H1 (cell line): Measurements from ENCODE around the gene TAF13. TPM values are rescaled to one million over a fixed set of nuclear protein-coding genes. Genes with fewer than 3 reads are reported as not detected.

Source experiments
- BCL11A ChIP-seq, 2 experiments: IDR thresholded peaks; one replicate each; pipeline ENCODE4 v1.6.1; 2011; ENCODE audit warnings: low read depth in 2 of 2, low read length in 2 of 2, mild to moderate bottlenecking in 2 of 2
- CBX8 ChIP-seq: fragments of 300-800, 300-1000 bp; sonication (generic); IDR thresholded peaks from 2 replicates; pipeline ENCODE4 v1.7.1; 2016; ENCODE audit warnings: low read depth, low read length, borderline replicate concordance
- CHD1 ChIP-seq: IDR thresholded peaks from 2 replicates; pipeline ENCODE4 v1.6.1; 2012; ENCODE audit warnings: low read depth, low read length, improper control_type of control experiment
- EP300 ChIP-seq, 2 experiments: IDR thresholded peaks; 1 replicate in 1 of 2; 2 replicates in 1 of 2; pipeline ENCODE4 v1.6.1; 2011 to 2012; ENCODE audit warnings: low read depth in 2 of 2, low read length in 2 of 2, mild to moderate bottlenecking in 2 of 2, borderline replicate concordance in 1 of 2, inconsistent platforms in 1 of 2, moderate library complexity in 1 of 2
- EZH2 ChIP-seq: fragments of 200-600 bp; sonication (generic); IDR thresholded peaks from 2 replicates; pipeline ENCODE4 v1.7.1; 2012; ENCODE audit warnings: low read depth, mild to moderate bottlenecking, moderate library complexity, low read length, inconsistent platforms; ENCODE audit not compliant: severe bottlenecking
- GABPA ChIP-seq: IDR thresholded peaks from 2 replicates; pipeline ENCODE4 v1.6.1; 2011; ENCODE audit warnings: mild to moderate bottlenecking, low read length, moderate library complexity, borderline replicate concordance; ENCODE audit not compliant: insufficient read depth
- HDAC2 ChIP-seq, 2 experiments: fragments of 300-600 bp in 1 of 2; sonication (generic) in 1 of 2; IDR thresholded peaks; 2 replicates each; pipeline ENCODE4 v1.6.1; 2011 to 2012; ENCODE audit warnings: low read depth in 2 of 2, low read length in 2 of 2, mild to moderate bottlenecking in 2 of 2, moderate library complexity in 2 of 2, borderline replicate concordance in 1 of 2, inconsistent platforms in 1 of 2
- KDM1A ChIP-seq: fragments of 200-600, 300-600 bp; sonication (generic); IDR thresholded peaks from 2 replicates; pipeline ENCODE4 v1.7.1; 2016; ENCODE audit warnings: mild to moderate bottlenecking, low read length, borderline replicate concordance
- RBBP5 ChIP-seq: IDR thresholded peaks from 2 replicates; pipeline ENCODE4 v1.7.1; 2012; ENCODE audit warnings: low read depth, mild to moderate bottlenecking, inconsistent platforms, low read length, moderate library complexity, borderline replicate concordance
- RXRA ChIP-seq: IDR thresholded peaks from 2 replicates; pipeline ENCODE4 v1.6.1; 2011; ENCODE audit warnings: low read depth, mild to moderate bottlenecking, low read length, moderate library complexity; ENCODE audit not compliant: insufficient read depth
- SP1 ChIP-seq: IDR thresholded peaks from 2 replicates; pipeline ENCODE4 v1.6.1; 2011; ENCODE audit warnings: low read depth, low read length
- SUZ12 ChIP-seq: fragments of 200-600 bp; sonication (generic); IDR thresholded peaks from 2 replicates; pipeline ENCODE4 v1.6.1; 2012; ENCODE audit warnings: mild to moderate bottlenecking, inconsistent platforms, low read length, moderate library complexity, mixed read lengths
- TAF1 ChIP-seq: IDR thresholded peaks from 2 replicates; pipeline ENCODE4 v1.6.1; 2011; ENCODE audit warnings: mild to moderate bottlenecking, low read depth, low read length
- TCF12 ChIP-seq: IDR thresholded peaks from 2 replicates; pipeline ENCODE4 v1.6.1; 2011; ENCODE audit warnings: low read depth, mild to moderate bottlenecking, low read length
- polyA plus RNA-seq, 7 experiments: library from polyadenylated mRNA; depleted of rRNA in 3 of 7; stranded (reverse) in 5 of 7; unstranded in 2 of 7; fragments of >200 nt in 5 of 7; fragments of 200-250 nt in 2 of 7; gene quantifications; 1 replicate in 5 of 7; 2 replicates in 1 of 7; 4 replicates in 1 of 7; pipeline versions ENCODE4 v1.2.1 to v1.2.3, GENCODE V29; 2011 to 2013; ENCODE audit warnings: missing spikeins in 2 of 7, mixed read lengths in 2 of 7
- total RNA-seq: library from RNA; stranded (reverse); fragmentation: NEBNext Ultra II Directional; extraction: Animal tissue kit (Norgen Biotek cat#: 25700); gene quantifications from 2 replicates; pipeline ENCODE4 v1.2.1, GENCODE V29; 2021
- TF ChIP-seq, protein P1 (sequence below): IDR thresholded peaks from 2 replicates; pipeline ENCODE4 v1.6.1; 2011; ENCODE audit warnings: low read depth, mild to moderate bottlenecking, low read length; ENCODE audit not compliant: insufficient read depth
- TF ChIP-seq, protein P2 (sequence below): IDR thresholded peaks from 2 replicates; pipeline ENCODE4 v1.6.1; 2012; ENCODE audit warnings: inconsistent platforms
- TF ChIP-seq, protein P3 (sequence below): IDR thresholded peaks from 2 replicates; pipeline ENCODE4 v1.6.1; 2012; ENCODE audit warnings: inconsistent platforms

Gene TAF13
- total and polyA plus RNA-seq, 2 of the 8 experiments (the other 6 are each of a cell fraction or from before 2014, with no cell fraction given), result 13.1 to 41.7 TPM

DNA sequence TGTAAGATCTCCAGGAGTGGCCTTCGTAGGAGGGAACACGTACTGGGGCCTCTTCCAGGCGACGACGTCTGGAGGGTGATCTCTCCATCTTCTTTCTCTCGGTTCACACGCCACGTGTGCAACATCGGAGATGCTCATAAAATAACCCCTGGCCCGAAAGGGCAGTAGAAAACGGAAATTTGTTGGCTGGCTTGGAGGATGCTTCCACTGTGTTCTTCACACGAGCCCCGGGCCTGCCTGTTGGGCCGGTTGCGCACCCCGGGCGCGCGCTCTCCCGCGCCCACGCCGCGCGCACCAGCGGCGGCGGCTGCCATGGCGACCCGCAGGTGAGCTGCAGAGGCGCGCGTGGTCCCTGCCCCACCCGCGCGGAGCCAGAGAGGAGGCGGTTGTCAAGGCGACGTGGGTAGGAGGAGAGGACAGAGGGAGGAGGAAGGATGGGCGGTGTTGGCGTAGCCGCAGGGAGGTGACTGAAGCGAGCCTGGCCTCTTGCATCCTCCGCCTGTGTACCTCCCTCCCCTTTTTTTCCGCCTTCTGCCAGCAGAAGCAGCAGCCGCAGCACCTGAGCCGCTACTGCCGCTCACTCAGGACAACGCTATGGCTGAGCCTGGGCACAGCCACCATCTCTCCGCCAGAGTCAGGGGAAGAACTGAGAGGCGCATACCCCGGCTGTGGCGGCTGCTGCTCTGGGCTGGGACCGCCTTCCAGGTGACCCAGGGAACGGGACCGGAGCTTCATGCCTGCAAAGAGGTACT is 38.0 kb upstream of the TAF13 start, which contains the start of gene ELAPOR1 (continued):
- TF ChIP-seq HDAC2 (IDR thresholded peaks at IDR 0.05; ENCODE audit: borderline replicate concordance in 1 of 2, low read depth in 2 of 2, low read length in 2 of 2), result no peak
- no peak for TF ChIP-seq CHD1
- TF ChIP-seq TCF12, result no peak
- TF ChIP-seq RBBP5, result 0 out of 2 replicates have a peak, but pooled peaks have one; percentile 60
- TF ChIP-seq, protein P1, sequence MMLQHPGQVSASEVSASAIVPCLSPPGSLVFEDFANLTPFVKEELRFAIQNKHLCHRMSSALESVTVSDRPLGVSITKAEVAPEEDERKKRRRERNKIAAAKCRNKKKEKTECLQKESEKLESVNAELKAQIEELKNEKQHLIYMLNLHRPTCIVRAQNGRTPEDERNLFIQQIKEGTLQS, result no peak
- TF ChIP-seq SUZ12, result peak; percentile 77
- TF ChIP-seq RXRA, result no peak
- TF ChIP-seq EP300 (IDR thresholded peaks at IDR 0.05; ENCODE audit: borderline replicate concordance in 1 of 2, low read depth in 2 of 2, low read length in 2 of 2), result no peak
- TF ChIP-seq EZH2, result peak; percentile 77
- no peak for TF ChIP-seq KDM1A
- no peak for TF ChIP-seq CBX8
- TF ChIP-seq SP1, result no peak
- no peak for TF ChIP-seq GABPA
- TF ChIP-seq, protein P2, sequence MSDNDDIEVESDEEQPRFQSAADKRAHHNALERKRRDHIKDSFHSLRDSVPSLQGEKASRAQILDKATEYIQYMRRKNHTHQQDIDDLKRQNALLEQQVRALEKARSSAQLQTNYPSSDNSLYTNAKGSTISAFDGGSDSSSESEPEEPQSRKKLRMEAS, result peak; percentile 60; the same call in 1 of the 2 replicates
- no peak for TF ChIP-seq BCL11A (IDR thresholded peaks at IDR 0.05; ENCODE audit: low read depth in 2 of 2, low read length in 2 of 2)
- TF ChIP-seq, protein P3, sequence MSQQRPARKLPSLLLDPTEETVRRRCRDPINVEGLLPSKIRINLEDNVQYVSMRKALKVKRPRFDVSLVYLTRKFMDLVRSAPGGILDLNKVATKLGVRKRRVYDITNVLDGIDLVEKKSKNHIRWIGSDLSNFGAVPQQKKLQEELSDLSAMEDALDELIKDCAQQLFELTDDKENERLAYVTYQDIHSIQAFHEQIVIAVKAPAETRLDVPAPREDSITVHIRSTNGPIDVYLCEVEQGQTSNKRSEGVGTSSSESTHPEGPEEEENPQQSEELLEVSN, result peak; percentile 86
- no peak for TF ChIP-seq TAF1
